Measurements from ENCODE around the gene IMPDH2. TPM values are rescaled to one million over a fixed set of nuclear protein-coding genes. Genes with fewer than 3 reads are reported as not detected.

IMPDH2 gene
- total and polyA plus RNA-seq, 9 donors, result 211 to 290 (median 254) TPM

DNA sequence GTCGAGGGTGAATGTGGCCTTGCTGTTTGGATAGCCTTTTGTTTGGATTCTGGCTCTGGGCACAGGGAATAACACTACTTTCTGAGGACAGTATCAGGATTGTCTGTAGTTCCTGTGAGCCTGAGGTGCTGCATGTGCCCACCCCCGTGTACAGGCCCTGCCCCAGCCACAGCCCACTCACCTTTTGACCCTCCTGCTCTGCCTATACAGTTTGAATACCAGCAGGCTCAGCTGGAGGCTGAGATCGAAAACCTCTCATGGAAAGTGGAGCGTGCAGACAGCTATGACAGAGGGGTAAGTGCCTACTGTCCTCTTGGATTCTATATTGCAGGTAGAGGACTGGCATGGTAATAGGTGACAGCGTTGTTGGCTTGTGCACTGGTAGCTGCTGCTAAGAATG is 46.5 kb downstream of the IMPDH2 start:
- H3K27ac ChIP-seq (ENCODE audit: low read length), result no peak overlapping the region
- no peaks in the 10 kb centered on the region for H3K27me3 ChIP-seq (ENCODE audit: control insufficient read depth, insufficient read depth, low read length)
- no peaks in the 10 kb centered on the region for H3K9me3 ChIP-seq (replicated peaks; ENCODE audit: control insufficient read depth, low read depth, low read length)
- H3K36me3 ChIP-seq (ENCODE audit: control insufficient read depth, insufficient read depth, low read length), result peaks cover 75% of the 10 kb centered on the region
- DNase-seq, result no peak
- H3K4me3 ChIP-seq (ENCODE audit: low read length), result no peak overlapping the region
- 87% methylated on average over 3 of the region's 5 CpGs for WGBS (ENCODE audit: insufficient coverage)
- no peaks in the 10 kb centered on the region for H3K4me1 ChIP-seq (ENCODE audit: control insufficient read depth, insufficient read depth, low read length)

DNA sequence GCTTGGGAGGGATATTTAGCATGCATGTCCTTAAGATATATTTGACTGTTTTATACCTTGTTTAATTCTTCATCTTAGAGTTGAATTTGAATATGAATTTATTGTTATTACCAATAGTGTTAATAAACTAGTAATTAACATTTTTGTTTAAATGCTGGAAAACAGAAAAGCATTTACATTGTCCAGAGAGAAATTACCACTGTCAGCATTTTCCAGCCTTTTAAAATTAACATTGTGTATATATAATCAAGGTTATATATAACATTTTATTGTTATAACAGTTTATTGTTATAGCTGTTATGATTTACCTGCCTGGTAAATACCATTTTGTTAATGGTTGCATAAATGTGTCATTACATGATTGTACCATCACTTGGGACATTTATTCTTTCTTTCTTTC is 47.2 kb downstream of the IMPDH2 start:
- H3K27ac ChIP-seq (ENCODE audit: low read length), result no peak overlapping the region
- no peaks in the 10 kb centered on the region for H3K4me1 ChIP-seq (ENCODE audit: control insufficient read depth, insufficient read depth, low read length)
- peaks cover 78% of the 10 kb centered on the region for H3K36me3 ChIP-seq (ENCODE audit: control insufficient read depth, insufficient read depth, low read length)
- H3K4me3 ChIP-seq (ENCODE audit: low read length), result no peak overlapping the region
- no peaks in the 10 kb centered on the region for H3K27me3 ChIP-seq (ENCODE audit: control insufficient read depth, insufficient read depth, low read length)
- no peak for DNase-seq
- H3K9me3 ChIP-seq (replicated peaks; ENCODE audit: control insufficient read depth, low read depth, low read length), result no peaks in the 10 kb centered on the region

DNA sequence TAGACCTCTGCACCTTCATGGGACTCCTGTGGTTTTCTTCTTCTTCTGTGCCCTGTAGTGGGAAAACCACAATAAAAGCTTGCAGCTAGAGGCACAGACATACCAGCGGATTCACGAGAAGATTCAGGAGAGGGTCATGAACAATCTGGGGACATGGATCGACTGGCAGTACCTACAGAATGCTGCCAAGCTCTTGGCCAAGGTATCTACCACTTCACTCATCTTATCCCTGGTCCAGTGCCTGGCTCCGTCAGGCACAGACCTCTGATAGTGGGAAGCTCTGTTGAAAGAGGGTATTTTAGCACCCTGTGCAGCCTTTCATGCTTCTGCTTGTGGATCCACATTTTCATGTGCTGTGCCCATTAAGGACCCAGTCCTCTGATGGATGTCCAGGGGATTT is 48.9 kb downstream of the IMPDH2 start:
- peaks cover 82% of the 10 kb centered on the region for H3K36me3 ChIP-seq (ENCODE audit: control insufficient read depth, insufficient read depth, low read length)
- H3K27me3 ChIP-seq (ENCODE audit: control insufficient read depth, insufficient read depth, low read length), result no peaks in the 10 kb centered on the region
- no peaks in the 10 kb centered on the region for H3K4me1 ChIP-seq (ENCODE audit: control insufficient read depth, insufficient read depth, low read length)
- no peak for DNase-seq
- H3K9me3 ChIP-seq (replicated peaks; ENCODE audit: control insufficient read depth, low read depth, low read length), result no peaks in the 10 kb centered on the region
- H3K4me3 ChIP-seq (ENCODE audit: low read length), result no peak overlapping the region
- H3K27ac ChIP-seq (ENCODE audit: low read length), result no peak overlapping the region
- WGBS (ENCODE audit: insufficient coverage), result 90% methylated on average over 2 of the region's 4 CpGs

DNA sequence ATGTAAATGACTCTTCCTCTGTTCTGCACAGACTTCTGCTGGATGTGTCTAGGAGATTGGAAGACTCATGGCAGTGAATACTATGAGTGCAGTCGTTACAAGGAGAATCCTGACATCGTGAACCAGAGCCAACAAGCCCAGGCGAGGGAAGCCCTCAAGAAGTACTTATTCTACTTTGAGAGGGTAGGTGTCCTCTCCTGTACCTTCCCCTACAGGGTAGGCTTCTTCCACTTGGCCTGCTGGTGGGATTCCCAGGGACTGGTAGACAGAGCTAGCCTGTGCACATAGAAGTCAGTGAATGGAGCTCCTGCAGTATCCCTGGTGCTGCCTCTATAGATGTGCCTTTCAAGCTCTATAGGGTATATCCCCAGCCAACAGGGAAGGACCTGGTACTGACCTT is 49.7 kb downstream of the IMPDH2 start:
- H3K27me3 ChIP-seq (ENCODE audit: control insufficient read depth, insufficient read depth, low read length), result no peaks in the 10 kb centered on the region
- no peak overlapping the region for H3K27ac ChIP-seq (ENCODE audit: low read length)
- no CpG with 5 or more reads among the region's 3 CpGs for WGBS (ENCODE audit: insufficient coverage)
- no peaks in the 10 kb centered on the region for H3K4me1 ChIP-seq (ENCODE audit: control insufficient read depth, insufficient read depth, low read length)
- peaks cover 81% of the 10 kb centered on the region for H3K36me3 ChIP-seq (ENCODE audit: control insufficient read depth, insufficient read depth, low read length)
- DNase-seq, result no peak
- no peak overlapping the region for H3K4me3 ChIP-seq (ENCODE audit: low read length)
- no peaks in the 10 kb centered on the region for H3K9me3 ChIP-seq (replicated peaks; ENCODE audit: control insufficient read depth, low read depth, low read length)

Other genes with a start within 250 kb of the IMPDH2 start
- 24.3 TPM for gene PRKAR2A, start 181.5 kb downstream of the IMPDH2 start, total RNA-seq
- 10 to 100 TPM; 23.3 to 41.1 (median 36.4) TPM for gene PRKAR2A, start 181.5 kb downstream of the IMPDH2 start, polyA plus RNA-seq (ENCODE audit: insufficient read depth in 1 of 8, insufficient read length in 8 of 8, low replicate concordance in 1 of 8)
- 18.2 TPM for gene SLC25A20, start 130.5 kb downstream of the IMPDH2 start, total RNA-seq
- 10 to 100 TPM; 14.0 to 18.6 (median 17.4) TPM for gene SLC25A20, start 130.5 kb downstream of the IMPDH2 start, polyA plus RNA-seq (ENCODE audit: insufficient read depth in 1 of 8, insufficient read length in 8 of 8, low replicate concordance in 1 of 8)
- gene ARIH2, start 110.6 kb downstream of the IMPDH2 start, total RNA-seq, result 60.9 TPM
- 10 to 100 TPM; 45.6 to 61.5 (median 51.7) TPM for gene ARIH2, start 110.6 kb downstream of the IMPDH2 start, polyA plus RNA-seq (ENCODE audit: insufficient read depth in 1 of 8, insufficient read length in 8 of 8, low replicate concordance in 1 of 8)
- 17.2 TPM for gene P4HTM, start 39.2 kb downstream of the IMPDH2 start, total RNA-seq
- gene P4HTM, start 39.2 kb downstream of the IMPDH2 start, polyA plus RNA-seq (ENCODE audit: insufficient read depth in 1 of 8, insufficient read length in 8 of 8, low replicate concordance in 1 of 8), result 10 to 100 TPM; 11.0 to 16.7 (median 14.3) TPM
- gene WDR6, start 22.0 kb downstream of the IMPDH2 start, total RNA-seq, result 79.4 TPM
- 100 to 1,000 TPM in 7 of 8 donors, 10 to 100 TPM in 1; 99.3 to 139 (median 114) TPM for gene WDR6, start 22.0 kb downstream of the IMPDH2 start, polyA plus RNA-seq (ENCODE audit: insufficient read depth in 1 of 8, insufficient read length in 8 of 8, low replicate concordance in 1 of 8)
- 21.4 TPM for gene DALRD3, start 10.8 kb downstream of the IMPDH2 start, total RNA-seq
- 10 to 100 TPM; 26.5 to 39.7 (median 29.1) TPM for gene DALRD3, start 10.8 kb downstream of the IMPDH2 start, polyA plus RNA-seq (ENCODE audit: insufficient read depth in 1 of 8, insufficient read length in 8 of 8, low replicate concordance in 1 of 8)
- 46.8 TPM for gene NDUFAF3, start 7.3 kb downstream of the IMPDH2 start, total RNA-seq
- 10 to 100 TPM; 48.3 to 64.1 (median 52.7) TPM for gene NDUFAF3, start 7.3 kb downstream of the IMPDH2 start, polyA plus RNA-seq (ENCODE audit: insufficient read depth in 1 of 8, insufficient read length in 8 of 8, low replicate concordance in 1 of 8)
- 67.4 TPM for gene QRICH1, start 64.7 kb upstream of the IMPDH2 start, total RNA-seq
- gene QRICH1, start 64.7 kb upstream of the IMPDH2 start, polyA plus RNA-seq (ENCODE audit: insufficient read depth in 1 of 8, insufficient read length in 8 of 8, low replicate concordance in 1 of 8), result 10 to 100 TPM; 48.4 to 61.8 (median 54.6) TPM
- gene QARS1, start 75.4 kb upstream of the IMPDH2 start, total RNA-seq, result 232 TPM
- gene QARS1, start 75.4 kb upstream of the IMPDH2 start, polyA plus RNA-seq (ENCODE audit: insufficient read depth in 1 of 8, insufficient read length in 8 of 8, low replicate concordance in 1 of 8), result 100 to 1,000 TPM; 241 to 290 (median 272) TPM
- 26.8 TPM for gene USP19, start 91.4 kb upstream of the IMPDH2 start, total RNA-seq
- 10 to 100 TPM; 31.1 to 40.3 (median 34.6) TPM for gene USP19, start 91.4 kb upstream of the IMPDH2 start, polyA plus RNA-seq (ENCODE audit: insufficient read depth in 1 of 8, insufficient read length in 8 of 8, low replicate concordance in 1 of 8)
- gene LAMB2, start 103.7 kb upstream of the IMPDH2 start, total RNA-seq, result 445 TPM
- 100 to 1,000 TPM; 350 to 408 (median 380) TPM for gene LAMB2, start 103.7 kb upstream of the IMPDH2 start, polyA plus RNA-seq (ENCODE audit: insufficient read depth in 1 of 8, insufficient read length in 8 of 8, low replicate concordance in 1 of 8)
- gene CCDC71, start 136.9 kb upstream of the IMPDH2 start, total RNA-seq, result 13.7 TPM
- gene CCDC71, start 136.9 kb upstream of the IMPDH2 start, polyA plus RNA-seq (ENCODE audit: insufficient read depth in 1 of 8, insufficient read length in 8 of 8, low replicate concordance in 1 of 8), result 10 to 100 TPM; 15.7 to 19.3 (median 16.4) TPM
- gene KLHDC8B, start 142.2 kb upstream of the IMPDH2 start, total RNA-seq, result 88.7 TPM
- gene KLHDC8B, start 142.2 kb upstream of the IMPDH2 start, polyA plus RNA-seq (ENCODE audit: insufficient read depth in 1 of 8, insufficient read length in 8 of 8, low replicate concordance in 1 of 8), result 100 to 1,000 TPM in 3 of 8 donors, 10 to 100 TPM in 5; 64.2 to 135 (median 92.9) TPM
- gene C3orf62, start 247.8 kb upstream of the IMPDH2 start, total RNA-seq, result 3.1 TPM
- gene C3orf62, start 247.8 kb upstream of the IMPDH2 start, polyA plus RNA-seq (ENCODE audit: insufficient read depth in 1 of 8, insufficient read length in 8 of 8, low replicate concordance in 1 of 8), result 10 to 100 TPM in 1 of 8 donors, 1 to 10 TPM in 7; 4.2 to 13.2 (median 6.6) TPM